IMR-90 (cell line): ENCODE data around the gene CLEC3A. TPM values are rescaled to one million over a fixed set of nuclear protein-coding genes. Genes with fewer than 3 reads are reported as not detected.

Source experiments
- ATAC-seq: fragments of 200-7000 bp; cut with Tn5 transposase; 2 replicates; pipeline ENCODE4 v1.9.1; 2020; ENCODE audit warnings: low read depth, mild to moderate bottlenecking, moderate library complexity
- BruUV-seq: library from RNA; stranded (reverse); fragments of 400-500 nt; replicated peaks from 2 replicates; lab custom pipeline; 2021; lab: Mats Ljungman, UMichigan
- CTCF ChIA-PET: fragments of 300-600 bp; formaldehyde crosslinking; extraction: SDS; loops from one replicate; lab custom pipeline; 2021; ENCODE audit warnings: antibody characterized with exemption; lab: Yijun Ruan, JAX
- POLR2A ChIA-PET: fragments of 300-600 bp; sonication (Branson Sonifier 250); formaldehyde crosslinking; loops from one replicate; lab custom pipeline; 2022; ENCODE audit warnings: antibody characterized with exemption; ENCODE audit not compliant: unreplicated experiment; lab: Charles Lee
- DNase-seq: peaks from one replicate; pipeline ENCODE4 v3.0.0; 2013
- H2AFZ ChIP-seq: replicated peaks from 2 replicates; pipeline ENCODE3; 2013; ENCODE audit warnings: low read length, mild to moderate bottlenecking; ENCODE audit not compliant: poor library complexity
- H2AK5ac ChIP-seq: 2 replicates; pipeline ENCODE4 v1.6.1; 2013; ENCODE audit warnings: low read depth, low read length, inconsistent platforms
- H2AK9ac ChIP-seq: replicated peaks from 2 replicates; pipeline ENCODE3; 2013; ENCODE audit warnings: mild to moderate bottlenecking, low read depth, low read length, moderate library complexity; ENCODE audit not compliant: poor library complexity
- H2BK120ac ChIP-seq: 2 replicates; pipeline ENCODE4 v1.6.1; 2013; ENCODE audit warnings: low read depth, low read length, inconsistent platforms
- H2BK15ac ChIP-seq: 3 replicates; pipeline ENCODE4 v1.6.1; 2013; ENCODE audit warnings: low read depth, low read length, inconsistent platforms
- H2BK20ac ChIP-seq: 2 replicates; pipeline ENCODE4 v1.6.1; 2013; ENCODE audit warnings: low read depth, mild to moderate bottlenecking, inconsistent platforms, low read length, moderate library complexity
- H2BK5ac ChIP-seq: 2 replicates; pipeline ENCODE4 v1.6.1; 2013; ENCODE audit warnings: mild to moderate bottlenecking, low read depth, low read length, inconsistent platforms; ENCODE audit not compliant: poor library complexity, severe bottlenecking
- H3K14ac ChIP-seq: replicated peaks from 2 replicates; pipeline ENCODE4 v1.6.1; 2013; ENCODE audit warnings: low read depth, low read length, inconsistent platforms
- H3K18ac ChIP-seq: 2 replicates; pipeline ENCODE4 v1.6.1; 2013; ENCODE audit warnings: low read depth, low read length, control low read depth
- H3K23ac ChIP-seq: 2 replicates; pipeline ENCODE4 v1.6.1; 2013; ENCODE audit warnings: low read depth, low read length, inconsistent platforms
- H3K27ac ChIP-seq: 2 replicates; pipeline ENCODE4 v1.5.1; 2013; ENCODE audit warnings: mild to moderate bottlenecking, control low read depth, low read length; ENCODE audit not compliant: insufficient read depth
- H3K27me3 ChIP-seq: 2 replicates; pipeline ENCODE4 v1.6.1; 2013; ENCODE audit warnings: low read length; ENCODE audit not compliant: control insufficient read depth, insufficient read depth
- H3K36me3 ChIP-seq: 2 replicates; pipeline ENCODE4 v1.6.1; 2013; ENCODE audit warnings: low read length, mixed read lengths; ENCODE audit not compliant: control insufficient read depth, insufficient read depth
- H3K4ac ChIP-seq: 2 replicates; pipeline ENCODE4 v1.6.1; 2013; ENCODE audit warnings: low read depth, low read length, inconsistent platforms
- H3K4me1 ChIP-seq: 2 replicates; pipeline ENCODE4 v1.6.1; 2013; ENCODE audit warnings: low read length, mixed read lengths; ENCODE audit not compliant: control insufficient read depth, insufficient read depth
- H3K4me2 ChIP-seq: 2 replicates; pipeline ENCODE4 v1.6.1; 2013; ENCODE audit warnings: low read depth, mild to moderate bottlenecking, control low read depth, low read length, moderate library complexity
- H3K4me3 ChIP-seq: 2 replicates; pipeline ENCODE4 v1.5.1; 2013; ENCODE audit warnings: low read depth, mild to moderate bottlenecking, control low read depth, low read length, moderate library complexity; ENCODE audit not compliant: insufficient read depth
- H3K56ac ChIP-seq: 2 replicates; pipeline ENCODE4 v1.6.1; 2013; ENCODE audit warnings: low read length, inconsistent platforms; ENCODE audit not compliant: insufficient read depth; ENCODE audit errors: extremely low read depth
- H3K79me1 ChIP-seq, 2 experiments: 2 replicates each; pipeline ENCODE4 v1.6.1; 2013; ENCODE audit warnings: low read length in 2 of 2, inconsistent platforms in 1 of 2, low read depth in 1 of 2
- H3K9ac ChIP-seq: 2 replicates; pipeline ENCODE4 v1.6.1; 2013; ENCODE audit warnings: low read depth, low read length, control low read depth
- H3K9me1 ChIP-seq: 2 replicates; pipeline ENCODE4 v1.6.1; 2013; ENCODE audit warnings: low read length, inconsistent platforms; ENCODE audit not compliant: insufficient read depth
- H3K9me3 ChIP-seq: 2 replicates; pipeline ENCODE4 v1.6.1; 2013; ENCODE audit warnings: low read length; ENCODE audit not compliant: control insufficient read depth, insufficient read depth
- H4K20me1 ChIP-seq: 2 replicates; pipeline ENCODE4 v1.6.1; 2013; ENCODE audit warnings: low read length, inconsistent platforms; ENCODE audit not compliant: insufficient read depth
- H4K5ac ChIP-seq: 2 replicates; pipeline ENCODE4 v1.6.1; 2013; ENCODE audit warnings: mild to moderate bottlenecking, low read depth, low read length, control low read depth
- H4K8ac ChIP-seq, 2 experiments: 2 replicates each; pipeline ENCODE4 v1.6.1; 2013; ENCODE audit warnings: low read depth in 2 of 2, low read length in 2 of 2, control low read depth in 1 of 2, inconsistent platforms in 1 of 2
- H4K91ac ChIP-seq: 2 replicates; pipeline ENCODE4 v1.6.1; 2013; ENCODE audit warnings: low read depth, low read length, inconsistent platforms; ENCODE audit not compliant: insufficient read depth
- CEBPB ChIP-seq: IDR thresholded peaks from 2 replicates; pipeline ENCODE4 v1.6.1; 2012; ENCODE audit warnings: low read depth, low read length, improper control_type of control experiment
- CHD1 ChIP-seq: IDR thresholded peaks from 2 replicates; pipeline ENCODE4 v1.6.1; 2012; ENCODE audit warnings: low read depth, low read length, improper control_type of control experiment
- CTCF ChIP-seq: conservative IDR thresholded peaks from 2 replicates; pipeline ENCODE4 v1.5.1; 2012; ENCODE audit warnings: mild to moderate bottlenecking, low read depth, low read length, improper control_type of control experiment
- MAZ ChIP-seq: IDR thresholded peaks from 2 replicates; pipeline ENCODE4 v1.6.1; 2012; ENCODE audit warnings: low read depth, mild to moderate bottlenecking, low read length, improper control_type of control experiment, moderate library complexity, borderline replicate concordance
- MXI1 ChIP-seq: IDR thresholded peaks from 2 replicates; pipeline ENCODE4 v1.6.1; 2012; ENCODE audit warnings: low read depth, mild to moderate bottlenecking, low read length, moderate library complexity, borderline replicate concordance
- NFE2L2 ChIP-seq: fragments of 150-350 bp; IDR thresholded peaks from 2 replicates; pipeline ENCODE4 v1.6.1; 2016; ENCODE audit warnings: low read depth, mild to moderate bottlenecking, low read length
- RCOR1 ChIP-seq: IDR thresholded peaks from 2 replicates; pipeline ENCODE4 v1.6.1; 2012; ENCODE audit warnings: mild to moderate bottlenecking, low read length, improper control_type of control experiment; ENCODE audit not compliant: insufficient replicate concordance
- RFX5 ChIP-seq: IDR thresholded peaks from 2 replicates; pipeline ENCODE4 v1.8.0; 2012; ENCODE audit warnings: low read depth, mild to moderate bottlenecking, low read length, moderate library complexity
- SMC3 ChIP-seq: fragments of 150-350 bp; IDR thresholded peaks from 2 replicates; pipeline ENCODE4 v1.6.1; 2016; ENCODE audit warnings: low read depth, mild to moderate bottlenecking, antibody characterized with exemption, low read length, moderate library complexity
- WGBS, 2 experiments: methylation state at CpG; one replicate each; pipeline versions ENCODE4 v1.1.5 to v1.1.7; 2013; ENCODE audit warnings: missing lambda C conversion rate in 2 of 2; ENCODE audit not compliant: insufficient read length in 1 of 2; ENCODE audit errors: extremely low coverage in 2 of 2; 5-methylcytosine and 5-hydroxymethylcytosine counted together
- dilution Hi-C: fragments of 300-500 bp; cut with HindIII; formaldehyde crosslinking; loops from one replicate; pipeline ENCODE4 v1.14.3; 2018; ENCODE audit warnings: low sequenced_read_pairs; ENCODE audit not compliant: unreplicated experiment
- in situ Hi-C: fragments of 300-500 bp; cut with MboI; formaldehyde crosslinking; loops from 3 replicates; pipeline ENCODE4 v1.14.3; 2019; ENCODE audit warnings: low sequenced_read_pairs, inconsistent platforms, mixed read lengths
- intact Hi-C: fragments of 100-400 bp; cut with micrococcal nuclease; formaldehyde crosslinking; loops from 2 replicates; pipeline ENCODE4 v1.10.0; 2022
- polyA plus RNA-seq, 3 experiments: library from polyadenylated mRNA; depleted of rRNA; stranded (reverse); fragments of >200 nt; gene quantifications; 2 replicates each; pipeline ENCODE4 v1.2.3, GENCODE V29; 2012; ENCODE audit warnings: low replicate concordance in 1 of 3
- total RNA-seq: library from RNA; depleted of rRNA; stranded (reverse); fragments of >200 nt; gene quantifications from 2 replicates; pipeline ENCODE4 v1.2.3, GENCODE V29; 2012
- TF ChIP-seq, protein P1 (sequence below): fragments of 150-350 bp; IDR thresholded peaks from 2 replicates; pipeline ENCODE4 v1.6.1; 2017; ENCODE audit warnings: mild to moderate bottlenecking, antibody characterized with exemption, low read length, low read depth

Gene CLEC3A
- total and polyA plus RNA-seq, 2 of the 4 experiments (the other 2 are of a cell fraction): not detected

- no peak overlapping the region for H4K5ac ChIP-seq
- WGBS, 2 experiments: no CpG with 5 or more reads among the region's 2 CpGs
- ATAC-seq (no peak), DNase-seq (no peak)
- H2BK15ac ChIP-seq: no peak overlapping the region
- no peak for TF ChIP-seq RFX5
- TF ChIP-seq RCOR1: no peak
- no peak for TF ChIP-seq MXI1
- TF ChIP-seq, protein P1, sequence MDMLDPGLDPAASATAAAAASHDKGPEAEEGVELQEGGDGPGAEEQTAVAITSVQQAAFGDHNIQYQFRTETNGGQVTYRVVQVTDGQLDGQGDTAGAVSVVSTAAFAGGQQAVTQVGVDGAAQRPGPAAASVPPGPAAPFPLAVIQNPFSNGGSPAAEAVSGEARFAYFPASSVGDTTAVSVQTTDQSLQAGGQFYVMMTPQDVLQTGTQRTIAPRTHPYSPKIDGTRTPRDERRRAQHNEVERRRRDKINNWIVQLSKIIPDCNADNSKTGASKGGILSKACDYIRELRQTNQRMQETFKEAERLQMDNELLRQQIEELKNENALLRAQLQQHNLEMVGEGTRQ: no peak
- no peak for TF ChIP-seq NFE2L2
- TF ChIP-seq MAZ: no peak
- no peak for TF ChIP-seq CEBPB
- TF ChIP-seq CTCF: no peak
- TF ChIP-seq CHD1: no peak
- no peak for TF ChIP-seq SMC3
- H3K9ac ChIP-seq: no peak overlapping the region
- no peak overlapping the region for H3K4me3 ChIP-seq
- H3K56ac ChIP-seq: no peak overlapping the region
- intact Hi-C loops (no loop called here), dilution Hi-C loops (no loop called here), in situ Hi-C loops (no loop called here)
- H3K9me3 ChIP-seq: no peaks in the 10 kb centered on the region
- no peak overlapping the region for H3K4me2 ChIP-seq
- H3K23ac ChIP-seq: no peak overlapping the region
- H4K20me1 ChIP-seq: no peaks in the 10 kb centered on the region
- H2BK20ac ChIP-seq: no peak overlapping the region
- no peak overlapping the region for H2AK5ac ChIP-seq
- POLR2A ChIA-PET: no interaction called here
- CTCF ChIA-PET: no interaction called here
- H2AK9ac ChIP-seq: no peak overlapping the region
- H3K79me1 ChIP-seq: no peaks in the 10 kb centered on the region
- no peak overlapping the region for H2BK5ac ChIP-seq
- no peaks in the 10 kb centered on the region for H3K4me1 ChIP-seq
- H3K36me3 ChIP-seq: no peaks in the 10 kb centered on the region
- H2AFZ ChIP-seq: no peak overlapping the region
- H4K91ac ChIP-seq: no peak overlapping the region
- H2BK120ac ChIP-seq: no peak overlapping the region
- H3K18ac ChIP-seq: no peak overlapping the region
- H3K27ac ChIP-seq: no peak overlapping the region
- H3K4ac ChIP-seq: no peak overlapping the region
- H4K8ac ChIP-seq: no peak overlapping the region
- H3K9me1 ChIP-seq: no peaks in the 10 kb centered on the region
- H3K27me3 ChIP-seq: no peaks in the 10 kb centered on the region; the same call in 1 of the 2 replicates
- no peak overlapping the region for H3K14ac ChIP-seq
- BruUV-seq: no TSS peak
Measured at GRCh38 chr16:77987810-77988209, 34.5 kb upstream of the CLEC3A start.
